Ovary (tissue), 9 donors: ENCODE measurements around the gene PRDM16. TPM values are rescaled to one million over a fixed set of nuclear protein-coding genes. Genes with fewer than 3 reads are reported as not detected.

Source experiments
- DNase-seq, 5 donors: peaks; one replicate each; pipeline ENCODE4 v3.0.0-alpha.2; 2019 to 2020
- H3K27ac ChIP-seq, 2 donors: fragments of 200-600 bp; one replicate each; pipeline versions ENCODE4 v1.5.1 to v1.8.0; 2019 to 2022
- H3K27me3 ChIP-seq: fragments of 200-600 bp; one replicate; pipeline ENCODE4 v1.8.0; 2022
- H3K36me3 ChIP-seq: fragments of 200-600 bp; sonication (generic); one replicate; pipeline ENCODE4 v1.5.1; 2019
- H3K4me1 ChIP-seq: one replicate; pipeline ENCODE4 v1.8.1; 2013; ENCODE audit warnings: mild to moderate bottlenecking, moderate library complexity; ENCODE audit not compliant: insufficient read depth
- H3K4me3 ChIP-seq: fragments of 200-600 bp; sonication (generic); one replicate; pipeline ENCODE4 v1.5.1; 2017
- H3K9me3 ChIP-seq, 2 donors: fragments of 200-600 bp in 1 of 2; sonication (generic) in 1 of 2; one replicate each; pipeline versions ENCODE4 v1.5.1 to v1.8.1; 2013 to 2019; ENCODE audit warnings: mild to moderate bottlenecking in 1 of 2, moderate library complexity in 1 of 2
- EP300 ChIP-seq: sonication (generic); formaldehyde crosslinking; IDR thresholded peaks from one replicate; pipeline ENCODE4 v1.6.1; 2017; ENCODE audit warnings: antibody characterized with exemption
- POLR2A ChIP-seq: fragments of 450-650 bp; IDR thresholded peaks from one replicate; pipeline ENCODE4 v1.6.1; 2017; ENCODE audit warnings: antibody characterized with exemption, mild to moderate bottlenecking, moderate library complexity
- WGBS, 3 donors: extraction: QIAGEN DNeasy Blood & Tissue Kit in 1 of 3; methylation state at CpG; one replicate each; pipeline versions ENCODE4 v1.1.5 to v1.1.7; 2013 to 2017; 5-methylcytosine and 5-hydroxymethylcytosine counted together
- intact Hi-C, 4 donors: fragments of 100-400 bp; cut with DNase I; formaldehyde crosslinking; loops; one replicate each; pipeline versions ENCODE4 v1.11.0 to v1.15.1; 2022 to 2023
- polyA plus RNA-seq, 2 donors: library from polyadenylated mRNA; stranded (reverse); fragments of 200-250 nt in 1 of 2; fragments of 350-450 nt in 1 of 2; fragmentation: Illumina TruSeq in 1 of 2; extraction: RNeasy Lipid Tissue Mini Kit (QIAGEN cat#74804) in 1 of 2; gene quantifications; one replicate each; pipeline ENCODE4 v1.2.3, GENCODE V29; 2013 to 2014
- total RNA-seq, 7 donors: library from RNA; depleted of rRNA in 2 of 7; stranded (reverse); fragments of >200 nt in 2 of 7; fragmentation: NEBNext Ultra II Directional in 3 of 7; extraction: Animal tissue kit (Norgen Biotek cat#: 25700) in 3 of 7; gene quantifications; one replicate each; pipeline versions ENCODE4 v1.1.0 to v1.2.4, GENCODE V29; 2016 to 2023
- TF ChIP-seq, protein P1 (sequence below), 3 donors: fragments of 450-650 bp in 2 of 3; fragments of 200-600 bp in 1 of 3; IDR thresholded peaks; one replicate each; pipeline versions ENCODE4 v1.5.1 to v1.8.0; 2016 to 2022; ENCODE audit warnings: antibody characterized with exemption in 3 of 3, mild to moderate bottlenecking in 1 of 3
- donor health status: DM: no; HTN: no; CAD: no; lungs with moderate emphysema.
- donor health status: DM: no; HTN: no; CAD: no.
- donor health status: Bipolar disorder and iron deficiency.
- donor health status: DM: yes; HTN: yes; CAD: no.
- donor health status: DM: no; HTN: no; CAD: no.
- donor health status: DM: yes; HTN: yes; CAD: no.

The PRDM16 gene
- total and polyA plus RNA-seq, 9 donors, result 1.1 to 17.3 (median 3.9) TPM

DNA sequence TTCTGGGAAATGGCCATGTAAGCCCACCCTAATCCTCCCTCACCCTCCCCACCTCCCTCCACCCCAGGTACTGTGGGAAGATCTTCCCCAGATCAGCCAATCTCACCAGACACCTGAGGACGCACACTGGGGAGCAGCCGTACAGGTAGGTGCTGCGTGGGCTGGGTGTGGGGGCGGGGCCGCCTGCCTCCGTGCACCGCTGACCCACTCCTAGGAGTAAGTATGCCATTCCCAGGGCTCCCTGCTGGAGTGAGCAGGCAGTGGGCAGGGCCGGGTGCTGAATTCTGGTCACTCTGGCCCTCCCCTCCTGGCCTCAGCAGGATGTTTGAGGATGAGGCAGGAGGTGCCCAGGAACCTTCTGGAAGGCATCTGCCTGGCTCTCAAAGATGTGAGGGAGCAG, 349.6 kb downstream of the PRDM16 start:
- H3K4me1 ChIP-seq, result no peaks in the 10 kb centered on the region
- no peak overlapping the region for H3K27ac ChIP-seq
- H3K27me3 ChIP-seq, result no peaks in the 10 kb centered on the region
- H3K9me3 ChIP-seq, result peaks cover 0 to 9% of the 10 kb centered on the region in 2 donors
- 72 to 86% (median 82%) methylated on average over 8 of the region's 8 CpGs for WGBS, 3 donors
- intact Hi-C loops, result loop anchor here in 2 of 4 donors (5.0 to 10.0 kb wide), 2 partner anchors 406 to 544 kb away; no protein-coding TSS in a partner anchor
- DNase-seq, result no peak
- no peak overlapping the region for H3K4me3 ChIP-seq
- H3K36me3 ChIP-seq, result no peaks in the 10 kb centered on the region
- TF ChIP-seq, protein P1, sequence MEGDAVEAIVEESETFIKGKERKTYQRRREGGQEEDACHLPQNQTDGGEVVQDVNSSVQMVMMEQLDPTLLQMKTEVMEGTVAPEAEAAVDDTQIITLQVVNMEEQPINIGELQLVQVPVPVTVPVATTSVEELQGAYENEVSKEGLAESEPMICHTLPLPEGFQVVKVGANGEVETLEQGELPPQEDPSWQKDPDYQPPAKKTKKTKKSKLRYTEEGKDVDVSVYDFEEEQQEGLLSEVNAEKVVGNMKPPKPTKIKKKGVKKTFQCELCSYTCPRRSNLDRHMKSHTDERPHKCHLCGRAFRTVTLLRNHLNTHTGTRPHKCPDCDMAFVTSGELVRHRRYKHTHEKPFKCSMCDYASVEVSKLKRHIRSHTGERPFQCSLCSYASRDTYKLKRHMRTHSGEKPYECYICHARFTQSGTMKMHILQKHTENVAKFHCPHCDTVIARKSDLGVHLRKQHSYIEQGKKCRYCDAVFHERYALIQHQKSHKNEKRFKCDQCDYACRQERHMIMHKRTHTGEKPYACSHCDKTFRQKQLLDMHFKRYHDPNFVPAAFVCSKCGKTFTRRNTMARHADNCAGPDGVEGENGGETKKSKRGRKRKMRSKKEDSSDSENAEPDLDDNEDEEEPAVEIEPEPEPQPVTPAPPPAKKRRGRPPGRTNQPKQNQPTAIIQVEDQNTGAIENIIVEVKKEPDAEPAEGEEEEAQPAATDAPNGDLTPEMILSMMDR (IDR thresholded peaks at IDR 0.05), result no peak
- TF ChIP-seq EP300 (no peak), POLR2A (no peak)

DNA sequence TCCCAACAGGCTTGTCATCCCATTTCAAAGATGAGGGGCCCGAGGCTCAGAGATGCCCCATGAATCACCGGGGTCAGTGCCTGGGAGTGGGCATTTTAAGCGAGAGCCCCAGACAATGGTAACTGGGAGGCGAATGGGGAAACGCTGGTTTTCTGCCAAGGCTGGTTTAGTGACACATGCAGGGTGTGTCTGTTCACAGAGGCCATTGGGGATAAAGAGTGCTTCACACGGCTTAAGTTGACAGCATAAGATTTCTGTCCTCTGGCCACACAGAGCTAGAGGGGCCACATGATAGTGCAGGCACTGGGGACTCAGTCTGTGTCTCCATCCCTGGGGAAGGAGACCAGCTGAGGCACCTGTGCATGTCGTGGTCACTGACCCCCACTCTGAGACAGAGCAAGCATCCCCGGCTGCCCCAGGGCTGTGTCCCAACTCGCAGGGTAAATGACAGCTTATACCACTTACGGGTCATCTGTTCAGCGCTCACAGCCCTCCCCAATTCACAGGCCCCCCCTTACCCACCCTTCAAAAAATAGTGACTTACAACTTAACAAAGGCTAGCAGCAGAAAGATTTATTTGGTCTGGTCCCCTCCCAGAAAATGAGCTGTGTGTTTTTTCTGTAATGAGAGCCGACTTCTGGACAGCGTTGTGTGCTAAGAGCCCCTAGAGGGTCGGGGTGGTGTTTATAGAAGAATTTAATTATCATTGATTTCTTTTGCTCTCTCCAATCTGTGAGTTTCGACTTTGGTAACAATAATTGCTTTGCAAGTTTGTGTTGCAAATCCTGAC, 350.6 kb downstream of the PRDM16 start:
- Histone ChIP-seq H3K4me1 (no peaks in the 10 kb centered on the region), H3K36me3 (no peaks in the 10 kb centered on the region), H3K27me3 (no peaks in the 10 kb centered on the region), H3K27ac (no peak overlapping the region), H3K4me3 (no peak overlapping the region), H3K9me3 (peaks cover 0 to 9% of the 10 kb centered on the region in 2 donors)
- TF ChIP-seq POLR2A (no peak), EP300 (no peak)
- TF ChIP-seq, protein P1 (IDR thresholded peaks at IDR 0.05), result no peak
- 54 to 67% (median 62%) methylated on average over 15 of the region's 15 CpGs for WGBS, 3 donors
- DNase-seq, result no peak
- intact Hi-C loops, result loop anchor here (5.0 to 10.0 kb wide), 5 partner anchors 407 to 1005 kb away; partner anchors contain the start of gene PEX10 (in 1 of the 4)

DNA sequence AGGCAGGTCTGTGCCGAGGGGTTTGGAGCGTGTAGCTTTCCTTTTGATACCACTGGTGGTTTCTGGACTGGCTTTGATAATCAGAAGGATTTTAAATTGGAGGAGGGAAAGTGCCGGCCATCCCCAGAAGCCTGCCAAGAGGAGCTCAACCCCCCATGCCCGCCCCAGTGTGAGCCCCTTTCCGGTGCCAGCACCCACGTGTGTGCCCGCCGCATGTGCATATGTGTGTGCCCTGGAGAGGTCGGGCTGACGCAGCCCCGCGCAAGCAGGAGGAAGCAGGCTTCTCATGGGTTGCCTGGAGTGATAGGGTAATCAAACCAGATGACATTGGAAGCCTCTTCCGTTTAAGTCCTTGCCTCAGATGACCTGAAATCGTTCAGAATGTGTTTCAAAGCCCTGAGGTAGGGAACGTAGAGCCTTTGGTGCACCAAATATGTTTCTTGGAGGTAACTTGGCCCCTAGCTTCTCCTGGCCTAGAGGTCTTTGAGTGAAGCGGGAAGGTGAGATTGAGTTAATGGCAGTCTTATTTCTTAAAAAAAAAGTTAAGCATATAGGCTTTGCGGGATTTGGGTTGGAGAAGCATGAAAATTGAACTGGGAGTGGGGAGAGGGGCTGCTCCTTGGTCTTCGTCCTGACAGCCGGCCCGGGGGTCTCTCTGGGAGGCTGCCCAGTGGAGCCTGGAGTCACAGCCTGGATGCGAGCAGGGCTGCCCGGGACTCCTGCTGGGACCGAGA, 351.4 kb downstream of the PRDM16 start:
- TF ChIP-seq, protein P1 (IDR thresholded peaks at IDR 0.05), result no peak
- TF ChIP-seq EP300, result no peak
- no peak for TF ChIP-seq POLR2A
- Histone ChIP-seq H3K9me3 (peaks cover 0 to 9% of the 10 kb centered on the region in 2 donors), H3K4me3 (no peak overlapping the region), H3K4me1 (no peaks in the 10 kb centered on the region), H3K36me3 (no peaks in the 10 kb centered on the region), H3K27me3 (no peaks in the 10 kb centered on the region), H3K27ac (no peak overlapping the region)
- DNase-seq, result no peak
- intact Hi-C loops, result loop anchor here (5.0 to 10.0 kb wide), 4 partner anchors 408 to 1006 kb away; partner anchors contain the start of gene PEX10 (in 1 of the 4)
- 84 to 88% (median 87%) methylated on average over 23 of the region's 23 CpGs for WGBS, 3 donors

DNA sequence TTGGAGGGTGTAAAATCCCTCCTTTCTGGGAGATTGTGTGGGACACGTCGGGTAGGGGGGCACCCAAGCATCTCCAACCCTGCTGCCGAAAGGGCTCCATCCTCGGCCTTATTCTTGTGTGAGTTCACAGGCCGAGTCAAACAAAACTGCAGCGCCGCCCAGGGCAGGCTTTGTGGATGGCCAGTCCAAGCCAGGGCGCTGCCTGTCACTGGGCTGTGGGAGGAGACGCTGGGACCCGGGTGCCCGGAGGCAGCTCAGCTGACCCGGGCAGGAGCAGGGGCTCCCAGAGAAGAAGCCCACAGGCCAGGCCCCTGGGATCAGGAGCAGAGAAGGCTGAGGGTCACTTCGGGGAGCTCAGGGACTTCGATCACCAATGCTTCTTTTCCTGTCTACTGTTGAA, 353.6 kb downstream of the PRDM16 start:
- Histone ChIP-seq H3K9me3 (no peaks in the 10 kb centered on the region), H3K27ac (no peak overlapping the region), H3K4me3 (no peak overlapping the region), H3K36me3 (no peaks in the 10 kb centered on the region), H3K27me3 (no peaks in the 10 kb centered on the region), H3K4me1 (no peaks in the 10 kb centered on the region)
- intact Hi-C loops, result loop anchor here (5.0 to 10.0 kb wide), 4 partner anchors 410 to 1008 kb away; partner anchors contain the start of gene PEX10 (in 1 of the 4)
- DNase-seq, result no peak
- no peak for TF ChIP-seq POLR2A
- no peak for TF ChIP-seq EP300
- TF ChIP-seq, protein P1 (IDR thresholded peaks at IDR 0.05), result no peak
- 80 to 88% (median 82%) methylated on average over 14 of the region's 14 CpGs for WGBS, 3 donors
